H1 (cell line): ENCODE results near the gene RTL3. TPM values are rescaled to one million over a fixed set of nuclear protein-coding genes. Genes with fewer than 3 reads are reported as not detected.

Experiments used
- HDAC2 ChIP-seq, 2 experiments: fragments of 300-600 bp in 1 of 2; sonication (generic) in 1 of 2; IDR thresholded peaks; 2 replicates each; pipeline ENCODE4 v1.6.1; 2011 to 2012; ENCODE audit warnings: low read depth in 2 of 2, low read length in 2 of 2, mild to moderate bottlenecking in 2 of 2, moderate library complexity in 2 of 2, borderline replicate concordance in 1 of 2, inconsistent platforms in 1 of 2
- SAP30 ChIP-seq: fragments of 300-600 bp; sonication (generic); IDR thresholded peaks from 2 replicates; pipeline ENCODE4 v1.7.1; 2012; ENCODE audit warnings: low read length, moderate library complexity, mild to moderate bottlenecking, inconsistent platforms; ENCODE audit not compliant: insufficient read depth, insufficient replicate concordance
- polyA plus RNA-seq, 7 experiments: library from polyadenylated mRNA; depleted of rRNA in 3 of 7; stranded (reverse) in 5 of 7; unstranded in 2 of 7; fragments of >200 nt in 5 of 7; fragments of 200-250 nt in 2 of 7; gene quantifications; 1 replicate in 5 of 7; 2 replicates in 1 of 7; 4 replicates in 1 of 7; pipeline versions ENCODE4 v1.2.1 to v1.2.3, GENCODE V29; 2011 to 2013; ENCODE audit warnings: missing spikeins in 2 of 7, mixed read lengths in 2 of 7
- total RNA-seq: library from RNA; stranded (reverse); fragmentation: NEBNext Ultra II Directional; extraction: Animal tissue kit (Norgen Biotek cat#: 25700); gene quantifications from 2 replicates; pipeline ENCODE4 v1.2.1, GENCODE V29; 2021
- TF ChIP-seq, protein P1 (sequence below): IDR thresholded peaks from 2 replicates; pipeline ENCODE4 v1.6.1; 2012; ENCODE audit warnings: inconsistent platforms
- TF ChIP-seq, protein P2 (sequence below): IDR thresholded peaks from 2 replicates; pipeline ENCODE4 v1.6.1; 2011; ENCODE audit warnings: low read depth, mild to moderate bottlenecking, low read length; ENCODE audit not compliant: insufficient read depth

RTL3 gene
- total and polyA plus RNA-seq, 2 of the 8 experiments (the other 6 are each of a cell fraction or from before 2014, with no cell fraction given): not detected

DNA sequence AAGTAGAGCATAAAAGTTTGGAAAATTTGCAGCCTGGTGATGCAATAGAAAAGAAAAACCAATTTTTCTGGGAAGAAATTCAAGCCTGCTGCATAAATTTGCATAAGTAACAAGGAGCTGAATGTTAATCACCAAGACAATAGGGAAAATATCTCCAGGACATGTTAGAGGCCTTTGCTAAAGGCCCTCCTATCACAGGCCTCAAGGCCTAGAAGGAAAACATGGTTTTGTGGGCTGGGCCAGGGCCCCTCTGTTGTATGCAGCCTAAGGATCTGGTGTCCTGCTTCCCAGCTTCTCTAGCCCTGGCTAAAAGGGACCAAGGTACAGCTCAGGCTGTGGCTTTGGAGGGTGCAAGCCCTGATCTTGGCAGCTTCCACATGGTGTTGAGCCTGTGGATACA lies 6.2 kb upstream of the RTL3 start (continued):
- TF ChIP-seq, protein P1, sequence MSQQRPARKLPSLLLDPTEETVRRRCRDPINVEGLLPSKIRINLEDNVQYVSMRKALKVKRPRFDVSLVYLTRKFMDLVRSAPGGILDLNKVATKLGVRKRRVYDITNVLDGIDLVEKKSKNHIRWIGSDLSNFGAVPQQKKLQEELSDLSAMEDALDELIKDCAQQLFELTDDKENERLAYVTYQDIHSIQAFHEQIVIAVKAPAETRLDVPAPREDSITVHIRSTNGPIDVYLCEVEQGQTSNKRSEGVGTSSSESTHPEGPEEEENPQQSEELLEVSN: no peak
- TF ChIP-seq SAP30 (no peak), HDAC2 (IDR thresholded peaks at IDR 0.05; ENCODE audit: borderline replicate concordance in 1 of 2, low read depth in 2 of 2, low read length in 2 of 2) (no peak)
- TF ChIP-seq, protein P2, sequence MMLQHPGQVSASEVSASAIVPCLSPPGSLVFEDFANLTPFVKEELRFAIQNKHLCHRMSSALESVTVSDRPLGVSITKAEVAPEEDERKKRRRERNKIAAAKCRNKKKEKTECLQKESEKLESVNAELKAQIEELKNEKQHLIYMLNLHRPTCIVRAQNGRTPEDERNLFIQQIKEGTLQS: no peak
- TF ChIP-seq, all 59 proteins: peak for 0
